ENCODE measurements around the gene CNFN. TPM values are rescaled to one million over a fixed set of nuclear protein-coding genes. Genes with fewer than 3 reads are reported as not detected.

CNFN gene
- total RNA-seq, 2 experiments from 2014 or later = 0.95 TPM; not detected in 1

- Histone ChIP-seq H3K9me3 (ENCODE audit: low read length) (no peaks in the 10 kb centered on the region), H4K20me1 (ENCODE audit: insufficient read depth, low read length) (0 out of 2 replicates have a peak, but pooled peaks cover 4% of the 10 kb centered on the region), H3K4me1 (ENCODE audit: insufficient read depth, low read length, poor library complexity, severe bottlenecking) (peaks cover 62% of the 10 kb centered on the region), H3K36me3 (ENCODE audit: insufficient read depth, low read length) (peaks cover 24% of the 10 kb centered on the region), H3K4me3 (ENCODE audit: low read depth, low read length, poor library complexity, severe bottlenecking) (peak overlapping the region; percentile 74), H3K9me2 (ENCODE audit: insufficient read depth, low read length) (no peaks in the 10 kb centered on the region), H3K27ac (ENCODE audit: low read depth, low read length, poor library complexity, severe bottlenecking) (peak overlapping the region; percentile 81), H2AFZ (ENCODE audit: low read length) (peak overlapping the region; percentile 64; the same call in 1 of the 2 replicates), H3K79me2 (ENCODE audit: insufficient read depth, low read depth, low read length) (peaks cover 32% of the 10 kb centered on the region), H3K4me2 (ENCODE audit: low read length) (peak overlapping the region; percentile 98)
- TF ChIP-seq EZH2phosphoT487 (IDR thresholded peaks at IDR 0.05; ENCODE audit: borderline replicate concordance, low read depth, low read length) = no peak
- no peak for TF ChIP-seq CTCF (conservative IDR thresholded peaks at IDR 0.05; ENCODE audit: low read length)
- BruUV-seq (replicated peaks) = no TSS peak
- DNase-seq (ENCODE audit: low spot score) = peak; percentile 88
- ChIA-PET POLR2A (no interaction called here), CTCF (ENCODE audit: unreplicated experiment) (no interaction called here)
- intact Hi-C loops (cut with micrococcal nuclease; ENCODE audit: unreplicated experiment) = no loop called here
Measured at GRCh38 chr19:42422901-42423461, 32.9 kb upstream of the CNFN start.

- Histone ChIP-seq H3K79me2 (ENCODE audit: insufficient read depth, low read depth, low read length) (peaks cover 32% of the 10 kb centered on the region), H3K4me2 (ENCODE audit: low read length) (peak overlapping the region; percentile 98), H3K27ac (ENCODE audit: low read depth, low read length, poor library complexity, severe bottlenecking) (peak overlapping the region; percentile 81), H3K36me3 (ENCODE audit: insufficient read depth, low read length) (peaks cover 29% of the 10 kb centered on the region), H4K20me1 (ENCODE audit: insufficient read depth, low read length) (0 out of 2 replicates have a peak, but pooled peaks cover 4% of the 10 kb centered on the region), H2AFZ (ENCODE audit: low read length) (peak overlapping the region; percentile 64; the same call in 1 of the 2 replicates), H3K4me3 (ENCODE audit: low read depth, low read length, poor library complexity, severe bottlenecking) (peak overlapping the region; percentile 74), H3K9me2 (ENCODE audit: insufficient read depth, low read length) (no peaks in the 10 kb centered on the region), H3K9me3 (ENCODE audit: low read length) (no peaks in the 10 kb centered on the region), H3K4me1 (ENCODE audit: insufficient read depth, low read length, poor library complexity, severe bottlenecking) (peaks cover 62% of the 10 kb centered on the region)
- intact Hi-C loops (cut with micrococcal nuclease; ENCODE audit: unreplicated experiment) = no loop called here
- ChIA-PET CTCF (ENCODE audit: unreplicated experiment) (no interaction called here), POLR2A (no interaction called here)
- no peak for TF ChIP-seq CTCF (conservative IDR thresholded peaks at IDR 0.05; ENCODE audit: low read length)
- no peak for TF ChIP-seq EZH2phosphoT487 (IDR thresholded peaks at IDR 0.05; ENCODE audit: borderline replicate concordance, low read depth, low read length)
- BruUV-seq (replicated peaks) = TSS peak; percentile 48
- DNase-seq (ENCODE audit: low spot score) = peak; percentile 80
Measured at GRCh38 chr19:42422092-42422900, 32.2 kb upstream of the CNFN start.

GRCh38 chr19:42421591-42422031, 31.5 kb upstream of the CNFN start:
- no peak for TF ChIP-seq CTCF (conservative IDR thresholded peaks at IDR 0.05; ENCODE audit: low read length)
- TF ChIP-seq EZH2phosphoT487 (IDR thresholded peaks at IDR 0.05; ENCODE audit: borderline replicate concordance, low read depth, low read length) = no peak
- BruUV-seq (replicated peaks) = no TSS peak
- no peak for DNase-seq (ENCODE audit: low spot score)
- H3K4me1 ChIP-seq (ENCODE audit: insufficient read depth, low read length, poor library complexity, severe bottlenecking) = peaks cover 55% of the 10 kb centered on the region
- peaks cover 30% of the 10 kb centered on the region for H3K36me3 ChIP-seq (ENCODE audit: insufficient read depth, low read length)
- intact Hi-C loops (cut with micrococcal nuclease; ENCODE audit: unreplicated experiment) = no loop called here
- H3K79me2 ChIP-seq (ENCODE audit: insufficient read depth, low read depth, low read length) = peaks cover 32% of the 10 kb centered on the region
- no peaks in the 10 kb centered on the region for H3K9me2 ChIP-seq (ENCODE audit: insufficient read depth, low read length)
- peak overlapping the region; percentile 81 for H3K27ac ChIP-seq (ENCODE audit: low read depth, low read length, poor library complexity, severe bottlenecking)
- H3K9me3 ChIP-seq (ENCODE audit: low read length) = no peaks in the 10 kb centered on the region
- ChIA-PET CTCF (ENCODE audit: unreplicated experiment) (no interaction called here), POLR2A (no interaction called here)
- H3K4me2 ChIP-seq (ENCODE audit: low read length) = peak overlapping the region; percentile 98
- no peak overlapping the region for H2AFZ ChIP-seq (ENCODE audit: low read length)
- H3K4me3 ChIP-seq (ENCODE audit: low read depth, low read length, poor library complexity, severe bottlenecking) = peak overlapping the region; percentile 74
- 0 out of 2 replicates have a peak, but pooled peaks cover 4% of the 10 kb centered on the region for H4K20me1 ChIP-seq (ENCODE audit: insufficient read depth, low read length)
